Parathyroid adenoma (tissue), 2 donors: ENCODE results near the gene NFE2L3.
"Not testable (repeated sequence)": the region's sequence is repeated elsewhere in the genome, so short reads cannot be mapped to it uniquely, and the experiment has no call there.

Experiments used
- H2AFZ ChIP-seq: fragments of 300-600 bp; sonication (generic); one replicate; pipeline ENCODE4 v1.7.0; 2017; ENCODE audit warnings: antibody characterized with exemption, mild to moderate bottlenecking
- H3K27ac ChIP-seq: fragments of 300-600 bp; sonication (generic); one replicate; pipeline ENCODE4 v1.7.0; 2017
- H3K27me3 ChIP-seq: fragments of 300-600 bp; sonication (generic); one replicate; pipeline ENCODE4 v1.7.0; 2017; ENCODE audit warnings: low read length; ENCODE audit not compliant: control insufficient read depth, insufficient read depth
- H3K36me3 ChIP-seq: fragments of 300-600 bp; sonication (generic); one replicate; pipeline ENCODE4 v1.7.0; 2017; ENCODE audit warnings: low read length; ENCODE audit not compliant: control insufficient read depth, insufficient read depth
- H3K4me1 ChIP-seq: fragments of 300-600 bp; sonication (generic); one replicate; pipeline ENCODE4 v1.7.0; 2017; ENCODE audit warnings: control low read depth
- H3K4me2 ChIP-seq: fragments of 300-600 bp; sonication (generic); one replicate; pipeline ENCODE4 v1.7.0; 2017; ENCODE audit warnings: low read length
- H3K4me3 ChIP-seq: fragments of 300-600 bp; sonication (generic); one replicate; pipeline ENCODE4 v1.7.0; 2017; ENCODE audit warnings: low read depth, low read length
- H3K79me2 ChIP-seq: fragments of 300-600 bp; sonication (generic); one replicate; pipeline ENCODE4 v1.7.0; 2017; ENCODE audit warnings: control low read depth
- H3K9ac ChIP-seq: fragments of 300-600 bp; sonication (generic); one replicate; pipeline ENCODE4 v1.7.0; 2017; ENCODE audit warnings: mild to moderate bottlenecking
- H3K9me3 ChIP-seq: fragments of 300-600 bp; sonication (generic); one replicate; pipeline ENCODE4 v1.7.0; 2017; ENCODE audit warnings: low read length; ENCODE audit not compliant: control insufficient read depth
- CTCF ChIP-seq: fragments of 300-600 bp; sonication (generic); IDR thresholded peaks from one replicate; pipeline ENCODE4 v1.7.0; 2017; ENCODE audit warnings: antibody characterized with exemption, mild to moderate bottlenecking
- donor health status: primary hyperparathyroidism.

Gene NFE2L3

DNA sequence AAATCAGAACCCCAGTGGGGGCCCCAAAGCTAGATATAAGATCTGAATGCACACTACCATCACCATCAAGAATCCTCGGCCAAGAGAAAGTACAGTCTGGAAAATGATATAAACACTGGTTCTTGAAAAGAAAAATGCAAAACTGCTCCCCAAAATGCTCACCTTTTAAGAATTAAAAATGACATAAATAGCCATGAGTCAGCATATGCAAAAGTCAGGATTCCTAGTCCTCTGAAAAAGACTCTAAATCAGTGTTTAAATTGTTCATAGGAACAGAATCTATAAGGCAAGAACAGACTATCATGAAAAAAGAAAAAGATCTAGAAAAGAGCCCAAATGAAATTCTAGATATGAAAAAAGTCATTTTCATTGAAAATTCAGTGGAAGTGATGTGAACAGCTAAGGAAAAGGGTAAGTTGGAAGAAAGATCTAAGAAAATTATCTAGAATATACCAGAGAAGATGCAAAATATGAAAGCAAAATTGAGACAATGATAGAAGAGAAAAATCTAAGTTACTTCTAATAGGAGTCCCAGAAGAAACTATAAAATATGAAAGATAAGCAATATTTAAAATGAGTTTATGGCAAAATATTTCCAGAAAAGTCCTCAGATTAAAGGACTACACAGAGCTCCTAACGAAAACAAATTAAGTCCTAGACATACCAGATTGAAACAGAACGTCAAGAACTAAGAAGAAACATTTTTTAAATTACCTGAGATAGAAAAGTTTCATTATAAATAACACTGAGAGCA is 29.7 kb downstream of the NFE2L3 start:
- no peak for TF ChIP-seq CTCF
- Histone ChIP-seq H3K4me2 (no peak overlapping the region), H3K36me3 (no peaks in the 10 kb centered on the region), H3K27me3 (no peaks in the 10 kb centered on the region), H3K9me3 (no peaks in the 10 kb centered on the region), H3K4me3 (no peak overlapping the region), H3K27ac (no peak overlapping the region), H3K4me1 (peaks cover 2% of the 10 kb centered on the region), H3K9ac (no peak overlapping the region), H2AFZ (no peak overlapping the region), H3K79me2 (no peaks in the 10 kb centered on the region)

- H3K9me3 ChIP-seq: no peaks in the 10 kb centered on the region
- H3K36me3 ChIP-seq: no peaks in the 10 kb centered on the region
- H3K4me2 ChIP-seq: no peak overlapping the region
- H3K4me1 ChIP-seq: peaks cover 2% of the 10 kb centered on the region
- no peaks in the 10 kb centered on the region for H3K79me2 ChIP-seq
- no peak overlapping the region for H2AFZ ChIP-seq
- TF ChIP-seq CTCF: no peak
- H3K27ac ChIP-seq: no peak overlapping the region
- no peak overlapping the region for H3K4me3 ChIP-seq
- H3K27me3 ChIP-seq: no peaks in the 10 kb centered on the region
- no peak overlapping the region for H3K9ac ChIP-seq
Observed at GRCh38 chr7:26182283-26182682, 30.3 kb downstream of the NFE2L3 start.

- TF ChIP-seq CTCF: no peak
- H3K27ac ChIP-seq: no peak overlapping the region
Observed at GRCh38 chr7:26182706-26183105, 30.7 kb downstream of the NFE2L3 start.

GRCh38 chr7:26183545-26184280 is 31.7 kb downstream of the NFE2L3 start:
- no peak overlapping the region for H3K9ac ChIP-seq
- no peaks in the 10 kb centered on the region for H3K27me3 ChIP-seq
- no peak overlapping the region for H3K4me2 ChIP-seq
- TF ChIP-seq CTCF: no peak
- no peak overlapping the region for H3K27ac ChIP-seq
- no peaks in the 10 kb centered on the region for H3K36me3 ChIP-seq
- no peaks in the 10 kb centered on the region for H3K79me2 ChIP-seq
- H3K9me3 ChIP-seq: no peaks in the 10 kb centered on the region
- H2AFZ ChIP-seq: no peak overlapping the region
- no peak overlapping the region for H3K4me3 ChIP-seq
- H3K4me1 ChIP-seq: peaks cover 2% of the 10 kb centered on the region

More at GRCh38 chr7:26182706-26183105, 30.7 kb downstream of the NFE2L3 start:
- Histone ChIP-seq H2AFZ (no peak overlapping the region), H3K9me3 (no peaks in the 10 kb centered on the region), H3K9ac (no peak overlapping the region), H3K4me3 (no peak overlapping the region), H3K27me3 (no peaks in the 10 kb centered on the region), H3K4me1 (peaks cover 2% of the 10 kb centered on the region), H3K4me2 (no peak overlapping the region), H3K79me2 (no peaks in the 10 kb centered on the region), H3K36me3 (no peaks in the 10 kb centered on the region)

DNA sequence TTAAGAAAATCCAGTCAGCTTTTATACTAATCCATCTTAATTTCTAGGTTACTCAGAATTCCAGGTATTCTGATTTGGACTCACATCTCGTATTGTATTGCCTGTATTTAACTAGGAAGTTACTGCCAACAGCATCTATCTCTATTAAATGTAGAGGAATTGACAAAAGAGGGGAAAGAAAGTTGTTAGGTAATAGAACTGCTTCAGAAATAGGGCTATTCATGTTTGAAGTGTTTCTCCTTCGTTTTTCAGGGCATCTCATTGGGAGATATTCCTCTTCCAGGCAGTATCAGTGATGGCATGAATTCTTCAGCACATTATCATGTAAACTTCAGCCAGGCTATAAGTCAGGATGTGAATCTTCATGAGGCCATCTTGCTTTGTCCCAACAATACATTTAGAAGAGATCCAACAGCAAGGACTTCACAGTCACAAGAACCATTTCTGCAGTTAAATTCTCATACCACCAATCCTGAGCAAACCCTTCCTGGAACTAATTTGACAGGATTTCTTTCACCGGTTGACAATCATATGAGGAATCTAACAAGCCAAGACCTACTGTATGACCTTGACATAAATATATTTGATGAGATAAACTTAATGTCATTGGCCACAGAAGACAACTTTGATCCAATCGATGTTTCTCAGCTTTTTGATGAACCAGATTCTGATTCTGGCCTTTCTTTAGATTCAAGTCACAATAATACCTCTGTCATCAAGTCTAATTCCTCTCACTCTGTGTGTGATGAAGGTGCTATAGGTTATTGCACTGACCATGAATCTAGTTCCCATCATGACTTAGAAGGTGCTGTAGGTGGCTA is 32.5 kb downstream of the NFE2L3 start:
- not testable (repeated sequence) for H3K27me3 ChIP-seq, H3K27ac ChIP-seq, H2AFZ ChIP-seq, H3K4me3 ChIP-seq, H3K36me3 ChIP-seq, H3K79me2 ChIP-seq, H3K4me2 ChIP-seq, H3K4me1 ChIP-seq, H3K9me3 ChIP-seq, H3K9ac ChIP-seq
